Ovary (tissue), 3 donors: ENCODE measurements around the gene DYNC2LI1.

ENCODE experiments used
- EP300 ChIP-seq: sonication (generic); formaldehyde crosslinking; IDR thresholded peaks from one replicate; pipeline ENCODE4 v1.6.1; 2017; ENCODE audit warnings: antibody characterized with exemption
- TF ChIP-seq, protein P1 (sequence below), 3 donors: fragments of 450-650 bp in 2 of 3; fragments of 200-600 bp in 1 of 3; IDR thresholded peaks; one replicate each; pipeline versions ENCODE4 v1.5.1 to v1.8.0; 2016 to 2022; ENCODE audit warnings: antibody characterized with exemption in 3 of 3, mild to moderate bottlenecking in 1 of 3
- donor health status: DM: no; HTN: no; CAD: no.

DNA sequence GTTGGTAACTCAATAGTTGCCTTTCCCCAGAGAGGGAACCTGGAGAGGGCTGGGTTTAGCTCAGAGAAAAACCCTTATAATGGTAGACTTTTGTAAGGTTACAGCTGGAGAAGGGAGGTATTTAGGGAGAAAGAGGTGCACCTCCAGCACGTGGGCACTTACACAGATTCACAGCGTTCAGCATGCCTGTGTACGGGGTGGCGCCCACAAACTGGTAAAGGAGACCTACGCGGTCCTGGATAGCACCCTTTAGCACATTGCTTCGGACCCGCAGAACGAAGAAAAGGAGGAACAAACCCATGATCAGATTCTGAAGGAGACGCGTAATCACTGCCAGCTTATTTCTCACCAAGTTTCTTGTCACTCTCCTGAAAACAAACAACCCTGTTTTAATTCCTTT is 49.9 kb downstream of the DYNC2LI1 start:
- TF ChIP-seq EP300, result no peak
- TF ChIP-seq, protein P1, sequence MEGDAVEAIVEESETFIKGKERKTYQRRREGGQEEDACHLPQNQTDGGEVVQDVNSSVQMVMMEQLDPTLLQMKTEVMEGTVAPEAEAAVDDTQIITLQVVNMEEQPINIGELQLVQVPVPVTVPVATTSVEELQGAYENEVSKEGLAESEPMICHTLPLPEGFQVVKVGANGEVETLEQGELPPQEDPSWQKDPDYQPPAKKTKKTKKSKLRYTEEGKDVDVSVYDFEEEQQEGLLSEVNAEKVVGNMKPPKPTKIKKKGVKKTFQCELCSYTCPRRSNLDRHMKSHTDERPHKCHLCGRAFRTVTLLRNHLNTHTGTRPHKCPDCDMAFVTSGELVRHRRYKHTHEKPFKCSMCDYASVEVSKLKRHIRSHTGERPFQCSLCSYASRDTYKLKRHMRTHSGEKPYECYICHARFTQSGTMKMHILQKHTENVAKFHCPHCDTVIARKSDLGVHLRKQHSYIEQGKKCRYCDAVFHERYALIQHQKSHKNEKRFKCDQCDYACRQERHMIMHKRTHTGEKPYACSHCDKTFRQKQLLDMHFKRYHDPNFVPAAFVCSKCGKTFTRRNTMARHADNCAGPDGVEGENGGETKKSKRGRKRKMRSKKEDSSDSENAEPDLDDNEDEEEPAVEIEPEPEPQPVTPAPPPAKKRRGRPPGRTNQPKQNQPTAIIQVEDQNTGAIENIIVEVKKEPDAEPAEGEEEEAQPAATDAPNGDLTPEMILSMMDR (IDR thresholded peaks at IDR 0.05), result no peak
